Liver (tissue), 9 donors: Measurements from ENCODE around the gene FREM1. TPM values are rescaled to one million over a fixed set of nuclear protein-coding genes. Genes with fewer than 3 reads are reported as not detected.

ENCODE experiments used
- DNase-seq: peaks from one replicate; pipeline ENCODE4 v3.0.0-alpha.2; 2017; ENCODE audit warnings: low spot score
- H3K27ac ChIP-seq, 2 donors: one replicate each; pipeline ENCODE4 v1.7.0; 2013; ENCODE audit warnings: inconsistent platforms in 2 of 2, low read length in 2 of 2, control low read depth in 1 of 2, low read depth in 1 of 2, mild to moderate bottlenecking in 1 of 2
- H3K27me3 ChIP-seq, 4 donors: one replicate each; pipeline versions ENCODE4 v1.6.1 to v1.7.0; 2013; ENCODE audit warnings: low read length in 3 of 4, inconsistent platforms in 1 of 4, mild to moderate bottlenecking in 1 of 4, moderate library complexity in 1 of 4; ENCODE audit not compliant: control insufficient read depth in 4 of 4, insufficient read depth in 4 of 4
- H3K36me3 ChIP-seq, 4 donors: one replicate each; pipeline versions ENCODE4 v1.6.1 to v1.7.0; 2013; ENCODE audit warnings: low read length in 3 of 4, mild to moderate bottlenecking in 3 of 4, low read depth in 1 of 4, moderate library complexity in 1 of 4; ENCODE audit not compliant: control insufficient read depth in 4 of 4, insufficient read depth in 3 of 4
- H3K4me1 ChIP-seq, 4 donors: one replicate each; pipeline versions ENCODE4 v1.6.1 to v1.7.0; 2013; ENCODE audit warnings: low read length in 3 of 4, mild to moderate bottlenecking in 3 of 4, moderate library complexity in 1 of 4; ENCODE audit not compliant: control insufficient read depth in 4 of 4, insufficient read depth in 4 of 4
- H3K4me3 ChIP-seq, 3 donors: one replicate each; pipeline versions ENCODE4 v1.6.1 to v1.7.0; 2013; ENCODE audit warnings: low read length in 3 of 3, control low read depth in 1 of 3, low read depth in 1 of 3, mild to moderate bottlenecking in 1 of 3
- H3K9ac ChIP-seq, 2 donors: one replicate each; pipeline ENCODE4 v1.7.0; 2013; ENCODE audit warnings: low read length in 2 of 2, mild to moderate bottlenecking in 2 of 2, moderate library complexity in 2 of 2, control low read depth in 1 of 2, low read depth in 1 of 2
- H3K9me3 ChIP-seq, 4 donors: one replicate each; pipeline versions ENCODE4 v1.6.1 to v1.7.0; 2013; ENCODE audit warnings: low read length in 3 of 4; ENCODE audit not compliant: control insufficient read depth in 4 of 4
- CTCF ChIP-seq: fragments of 150-350 bp; IDR thresholded peaks from 2 replicates; pipeline ENCODE4 v1.5.1; 2017; ENCODE audit warnings: improper control_type of control experiment, low read depth, low read length; ENCODE audit not compliant: missing input control
- EGR1 ChIP-seq, 2 donors: IDR thresholded peaks; 2 replicates each; pipeline ENCODE4 v1.6.1; 2016 to 2018; ENCODE audit warnings: antibody characterized with exemption in 2 of 2, low read depth in 2 of 2
- FOXA1 ChIP-seq: IDR thresholded peaks from 2 replicates; pipeline ENCODE4 v1.6.1; 2016; ENCODE audit warnings: antibody characterized with exemption
- FOXA2 ChIP-seq: IDR thresholded peaks from 2 replicates; pipeline ENCODE4 v1.6.1; 2016; ENCODE audit warnings: antibody characterized with exemption
- GABPA ChIP-seq, 2 donors: IDR thresholded peaks in 1 of 2; conservative IDR thresholded peaks in 1 of 2; 2 replicates each; pipeline ENCODE4 v1.6.1; 2016; ENCODE audit warnings: antibody characterized with exemption in 2 of 2, mild to moderate bottlenecking in 1 of 2, moderate library complexity in 1 of 2
- HNF4A ChIP-seq, 2 donors: conservative IDR thresholded peaks; 2 replicates each; pipeline ENCODE4 v1.6.1; 2016; ENCODE audit warnings: antibody characterized with exemption in 2 of 2, mild to moderate bottlenecking in 2 of 2
- HNF4G ChIP-seq: IDR thresholded peaks from 2 replicates; pipeline ENCODE4 v1.6.1; 2016; ENCODE audit warnings: antibody characterized with exemption
- JUND ChIP-seq, 2 donors: IDR thresholded peaks; 2 replicates each; pipeline ENCODE4 v1.6.1; 2016; ENCODE audit warnings: antibody characterized with exemption in 2 of 2
- NR2F2 ChIP-seq: IDR thresholded peaks from 2 replicates; pipeline ENCODE4 v1.6.1; 2016; ENCODE audit warnings: antibody characterized with exemption
- RAD21 ChIP-seq, 2 donors: IDR thresholded peaks; 2 replicates each; pipeline ENCODE4 v1.6.1; 2016; ENCODE audit warnings: antibody characterized with exemption in 2 of 2, mild to moderate bottlenecking in 2 of 2
- RXRA ChIP-seq, 2 donors: IDR thresholded peaks; 2 replicates each; pipeline ENCODE4 v1.6.1; 2017 to 2018; ENCODE audit warnings: antibody characterized with exemption in 2 of 2, mild to moderate bottlenecking in 1 of 2
- SP1 ChIP-seq: IDR thresholded peaks from 2 replicates; pipeline ENCODE4 v1.6.1; 2018; ENCODE audit warnings: antibody characterized with exemption, mild to moderate bottlenecking
- TAF1 ChIP-seq: conservative IDR thresholded peaks from 2 replicates; pipeline ENCODE4 v1.6.1; 2016; ENCODE audit warnings: antibody characterized with exemption, mild to moderate bottlenecking
- YY1 ChIP-seq: IDR thresholded peaks from 2 replicates; pipeline ENCODE4 v1.6.1; 2016; ENCODE audit warnings: antibody characterized with exemption, mild to moderate bottlenecking
- ZBTB33 ChIP-seq: IDR thresholded peaks from 2 replicates; pipeline ENCODE4 v1.6.1; 2016; ENCODE audit warnings: antibody characterized with exemption
- WGBS: extraction: QIAGEN DNeasy Blood & Tissue Kit; methylation state at CpG from one replicate; pipeline ENCODE4 v1.1.7; 2013; 5-methylcytosine and 5-hydroxymethylcytosine counted together
- polyA plus RNA-seq, 2 donors: library from polyadenylated mRNA; stranded (reverse) in 1 of 2; unstranded in 1 of 2; fragments of 200-250 nt in 1 of 2; fragments of >200 nt in 1 of 2; fragmentation: Nextera tagmentation in 1 of 2; extraction: Ambion mirVana in 1 of 2; gene quantifications; one replicate each; pipeline versions ENCODE4 v1.2.1 to v1.2.3, GENCODE V29; 2013 to 2015
- total RNA-seq, 2 donors: library from RNA; depleted of rRNA; stranded (reverse); fragments of >200 nt; gene quantifications; one replicate each; pipeline ENCODE4 v1.2.3, GENCODE V29; 2014
- TF ChIP-seq, protein P1 (sequence below): IDR thresholded peaks from 2 replicates; pipeline ENCODE4 v1.6.1; 2016; ENCODE audit warnings: antibody characterized with exemption
- TF ChIP-seq, protein P2 (sequence below): IDR thresholded peaks from 2 replicates; pipeline ENCODE4 v1.6.1; 2016; ENCODE audit warnings: antibody characterized with exemption
- TF ChIP-seq, protein P3 (sequence below): IDR thresholded peaks from 2 replicates; pipeline ENCODE4 v1.6.1; 2016; ENCODE audit warnings: antibody characterized with exemption, mild to moderate bottlenecking
- donor health status: healthy.
- donor health status: healthy.
- donor health status: healthy.
- donor health status: healthy.
- donor health status: healthy.

FREM1 gene
- total and polyA plus RNA-seq, 4 donors: 0.39 to 4.7 (median 1.1) TPM

DNA sequence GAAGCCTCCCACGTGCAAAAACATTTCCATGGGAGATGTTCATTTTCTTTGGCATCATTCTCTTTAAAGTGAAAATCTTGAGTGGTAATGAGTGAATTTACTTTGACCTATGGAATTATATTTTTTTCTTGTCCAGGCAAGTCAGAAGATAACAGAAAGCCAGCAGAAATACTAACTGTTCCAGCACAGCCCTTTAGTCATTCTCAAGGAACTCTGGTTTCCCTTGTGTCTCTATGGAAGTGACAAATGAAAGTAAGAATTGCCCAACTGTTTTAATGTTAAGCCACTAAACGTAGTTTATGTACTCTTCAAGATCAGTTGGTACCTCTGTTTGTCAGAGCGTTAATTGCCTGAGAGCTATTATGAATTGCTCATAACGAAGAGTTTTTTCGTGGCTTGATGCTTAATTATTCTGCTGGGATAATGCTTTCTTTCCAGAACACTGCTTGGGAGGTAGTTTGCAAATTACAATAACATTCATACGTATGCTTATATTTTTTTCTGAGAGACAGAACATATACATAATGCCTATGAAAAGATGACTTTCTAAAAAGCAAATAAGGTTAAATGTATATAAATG, 103.2 kb downstream of the FREM1 start:
- no peaks in the 10 kb centered on the region for H3K4me1 ChIP-seq
- no peaks in the 10 kb centered on the region for H3K36me3 ChIP-seq
- H3K9ac ChIP-seq: no peak overlapping the region
- no peak overlapping the region for H3K4me3 ChIP-seq
- WGBS: 80% methylated on average over 6 of the region's 6 CpGs
- no peak overlapping the region for H3K27ac ChIP-seq
- no peaks in the 10 kb centered on the region for H3K9me3 ChIP-seq
- H3K27me3 ChIP-seq: no peaks in the 10 kb centered on the region
- TF ChIP-seq HNF4G (no peak), EGR1 (IDR thresholded peaks at IDR 0.05; ENCODE audit: low read depth in 2 of 2) (no peak), YY1 (no peak), RAD21 (IDR thresholded peaks at IDR 0.05) (no peak), GABPA (IDR thresholded peaks at IDR 0.05 in 1 of 2, conservative IDR thresholded peaks at IDR 0.05 in 1 of 2) (no peak), TAF1 (no peak), SP1 (no peak), HNF4A (conservative IDR thresholded peaks at IDR 0.05) (no peak), CTCF (no peak), JUND (IDR thresholded peaks at IDR 0.05) (no peak), FOXA2 (no peak), NR2F2 (no peak), ZBTB33 (no peak), RXRA (IDR thresholded peaks at IDR 0.05) (no peak), FOXA1 (no peak)
- TF ChIP-seq, protein P1, sequence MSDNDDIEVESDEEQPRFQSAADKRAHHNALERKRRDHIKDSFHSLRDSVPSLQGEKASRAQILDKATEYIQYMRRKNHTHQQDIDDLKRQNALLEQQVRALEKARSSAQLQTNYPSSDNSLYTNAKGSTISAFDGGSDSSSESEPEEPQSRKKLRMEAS: no peak
- TF ChIP-seq, protein P2, sequence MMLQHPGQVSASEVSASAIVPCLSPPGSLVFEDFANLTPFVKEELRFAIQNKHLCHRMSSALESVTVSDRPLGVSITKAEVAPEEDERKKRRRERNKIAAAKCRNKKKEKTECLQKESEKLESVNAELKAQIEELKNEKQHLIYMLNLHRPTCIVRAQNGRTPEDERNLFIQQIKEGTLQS: no peak
- TF ChIP-seq, protein P3, sequence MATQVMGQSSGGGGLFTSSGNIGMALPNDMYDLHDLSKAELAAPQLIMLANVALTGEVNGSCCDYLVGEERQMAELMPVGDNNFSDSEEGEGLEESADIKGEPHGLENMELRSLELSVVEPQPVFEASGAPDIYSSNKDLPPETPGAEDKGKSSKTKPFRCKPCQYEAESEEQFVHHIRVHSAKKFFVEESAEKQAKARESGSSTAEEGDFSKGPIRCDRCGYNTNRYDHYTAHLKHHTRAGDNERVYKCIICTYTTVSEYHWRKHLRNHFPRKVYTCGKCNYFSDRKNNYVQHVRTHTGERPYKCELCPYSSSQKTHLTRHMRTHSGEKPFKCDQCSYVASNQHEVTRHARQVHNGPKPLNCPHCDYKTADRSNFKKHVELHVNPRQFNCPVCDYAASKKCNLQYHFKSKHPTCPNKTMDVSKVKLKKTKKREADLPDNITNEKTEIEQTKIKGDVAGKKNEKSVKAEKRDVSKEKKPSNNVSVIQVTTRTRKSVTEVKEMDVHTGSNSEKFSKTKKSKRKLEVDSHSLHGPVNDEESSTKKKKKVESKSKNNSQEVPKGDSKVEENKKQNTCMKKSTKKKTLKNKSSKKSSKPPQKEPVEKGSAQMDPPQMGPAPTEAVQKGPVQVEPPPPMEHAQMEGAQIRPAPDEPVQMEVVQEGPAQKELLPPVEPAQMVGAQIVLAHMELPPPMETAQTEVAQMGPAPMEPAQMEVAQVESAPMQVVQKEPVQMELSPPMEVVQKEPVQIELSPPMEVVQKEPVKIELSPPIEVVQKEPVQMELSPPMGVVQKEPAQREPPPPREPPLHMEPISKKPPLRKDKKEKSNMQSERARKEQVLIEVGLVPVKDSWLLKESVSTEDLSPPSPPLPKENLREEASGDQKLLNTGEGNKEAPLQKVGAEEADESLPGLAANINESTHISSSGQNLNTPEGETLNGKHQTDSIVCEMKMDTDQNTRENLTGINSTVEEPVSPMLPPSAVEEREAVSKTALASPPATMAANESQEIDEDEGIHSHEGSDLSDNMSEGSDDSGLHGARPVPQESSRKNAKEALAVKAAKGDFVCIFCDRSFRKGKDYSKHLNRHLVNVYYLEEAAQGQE: no peak
- DNase-seq: no peak
